Umbilical cord (tissue), 2 donors: ENCODE measurements around the gene S100PBP. TPM values are rescaled to one million over a fixed set of nuclear protein-coding genes. Genes with fewer than 3 reads are reported as not detected.

Source experiments
- DNase-seq: peaks from one replicate; pipeline ENCODE4 v3.0.0-alpha.2; 2015; ENCODE audit warnings: low spot score
- total RNA-seq: library from RNA; depleted of rRNA; stranded (reverse); fragments of >200 nt; gene quantifications from one replicate; pipeline ENCODE4 v1.2.3, GENCODE V29; 2014; ENCODE audit warnings: low replicate concordance; ENCODE audit not compliant: insufficient read depth

The S100PBP gene
- total RNA-seq, 1 donor from 2014 or later = 32.0 TPM

DNA sequence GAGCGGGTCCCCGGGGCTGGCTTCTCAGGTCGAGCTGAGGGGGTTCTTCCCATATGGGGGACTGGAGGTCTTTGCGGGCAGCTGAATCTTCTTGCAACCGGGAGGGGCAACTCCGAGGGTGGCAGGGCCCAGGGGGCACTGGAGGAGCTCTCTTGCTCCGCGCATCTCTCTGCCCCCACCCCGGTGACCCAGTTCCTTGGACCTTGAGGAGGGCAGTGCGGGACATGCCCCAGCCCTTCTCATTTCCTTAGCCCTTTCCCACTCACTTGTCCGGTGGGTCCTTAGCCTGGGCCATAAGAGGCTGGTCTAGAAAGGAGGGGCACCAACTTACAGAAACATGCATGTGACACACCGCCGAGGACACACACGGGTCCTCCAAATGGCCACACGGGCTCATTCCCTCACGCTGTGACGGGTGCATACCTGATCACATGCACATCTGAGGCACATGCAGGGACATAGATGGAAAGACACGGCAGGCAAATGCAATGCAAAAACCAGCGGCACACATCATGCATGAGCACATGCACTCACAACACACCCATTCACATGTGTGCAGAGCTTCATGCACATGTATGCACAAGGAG is 69.5 kb downstream of the S100PBP start:
- no peak for DNase-seq

- no peak for DNase-seq
Observed at GRCh38 chr1:32887623-32888022, 70.2 kb downstream of the S100PBP start.

DNA sequence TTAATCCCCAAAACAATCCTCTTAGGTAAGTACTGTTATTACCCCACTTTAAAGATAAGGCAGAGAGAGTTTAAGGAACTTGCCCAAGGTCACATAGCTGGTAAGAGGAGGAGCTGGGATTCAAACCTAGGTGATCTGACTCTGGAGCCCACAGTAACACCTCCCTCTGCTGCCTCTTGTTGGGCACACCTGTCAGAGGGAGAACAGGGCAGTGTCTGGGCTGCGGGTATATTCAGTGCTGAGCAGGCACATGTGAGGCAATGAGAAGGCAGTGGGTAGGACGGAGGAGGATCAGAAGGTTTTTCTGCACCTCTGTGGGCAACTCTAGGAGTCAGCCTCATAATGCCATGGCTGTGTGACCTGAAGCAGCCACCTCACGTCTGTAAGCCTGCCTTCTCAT is 70.7 kb downstream of the S100PBP start:
- no peak for DNase-seq

GRCh38 chr1:32888677-32889420 is 71.4 kb downstream of the S100PBP start:
- DNase-seq = no peak

DNA sequence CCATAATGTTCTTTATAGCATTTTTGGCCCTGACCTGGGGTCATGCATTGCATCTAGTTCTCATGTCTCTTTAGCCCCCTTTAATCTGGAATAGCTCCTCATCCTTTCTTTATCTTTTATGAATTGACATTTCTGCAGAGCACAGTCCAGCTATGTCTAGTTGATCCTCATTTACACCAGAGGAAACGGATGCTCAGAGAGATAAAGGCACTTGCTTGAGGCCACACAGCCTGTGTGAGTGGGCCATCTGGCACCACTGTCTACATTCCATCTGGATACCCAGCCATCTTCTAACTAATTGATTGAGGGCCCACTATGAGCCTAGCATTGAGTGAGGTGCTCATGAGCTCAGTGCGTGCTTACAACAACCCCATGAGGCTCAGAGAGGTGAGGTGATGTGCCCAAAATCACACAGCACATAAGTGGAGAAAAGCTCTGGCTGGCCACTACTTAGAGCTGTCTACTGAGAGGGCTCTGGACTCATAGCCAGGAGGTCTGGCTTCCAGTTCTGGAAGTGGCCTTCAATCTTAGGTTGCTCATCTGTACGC is 72.4 kb downstream of the S100PBP start:
- DNase-seq = no peak

DNA sequence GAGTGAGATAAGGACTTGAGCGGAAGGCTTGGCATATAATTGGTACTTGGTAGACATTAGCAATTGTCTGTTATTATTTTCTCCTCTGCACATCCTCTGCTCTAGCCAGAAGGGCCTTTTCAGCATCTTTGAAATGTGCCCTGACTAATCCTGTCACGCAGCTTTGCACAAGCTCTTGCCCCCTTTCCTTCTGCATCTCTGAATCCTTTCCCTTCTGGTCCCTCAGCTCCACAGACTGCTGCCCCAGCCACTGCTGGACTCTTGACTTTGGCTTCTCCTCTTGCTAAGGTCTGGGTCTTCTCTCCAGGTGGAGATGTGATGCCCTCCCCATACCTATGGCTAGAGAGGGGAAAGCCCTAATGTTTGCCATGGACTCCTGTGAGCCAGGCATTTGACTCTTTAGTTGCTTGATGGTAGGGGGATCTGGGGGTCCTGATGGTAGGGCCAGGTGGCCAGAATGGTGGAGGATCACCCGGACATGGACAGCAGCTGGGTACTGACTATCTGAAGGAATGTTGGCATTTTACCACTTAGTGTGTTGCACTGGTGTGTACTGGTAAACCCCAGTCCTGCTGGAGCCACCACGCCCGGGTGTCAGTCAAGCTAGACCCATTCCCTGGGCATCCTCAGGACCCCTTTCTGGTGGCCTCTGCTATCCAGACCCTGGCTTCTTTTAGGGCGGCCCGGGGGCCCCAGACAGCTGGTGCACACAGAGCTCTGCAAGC is 73.2 kb downstream of the S100PBP start:
- no peak for DNase-seq

DNA sequence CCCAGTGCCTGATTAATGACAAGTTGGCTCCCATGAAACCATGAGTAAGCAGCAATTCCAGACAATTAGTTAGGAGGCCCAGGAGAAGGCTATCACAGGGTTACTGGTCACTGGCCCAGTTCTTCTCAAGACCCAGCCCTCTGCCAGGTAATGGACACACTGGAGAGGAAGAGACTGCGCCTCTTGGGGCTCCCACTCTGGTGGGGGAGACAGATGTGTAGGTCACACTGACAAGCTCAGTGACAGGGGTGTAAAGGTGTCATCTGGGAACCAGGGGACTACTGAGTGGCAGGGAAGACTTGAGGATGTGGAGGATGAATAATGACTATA is 73.8 kb downstream of the S100PBP start:
- no peak for DNase-seq

- no peak for DNase-seq
Observed at GRCh38 chr1:32891630-32892029, 74.2 kb downstream of the S100PBP start.

DNA sequence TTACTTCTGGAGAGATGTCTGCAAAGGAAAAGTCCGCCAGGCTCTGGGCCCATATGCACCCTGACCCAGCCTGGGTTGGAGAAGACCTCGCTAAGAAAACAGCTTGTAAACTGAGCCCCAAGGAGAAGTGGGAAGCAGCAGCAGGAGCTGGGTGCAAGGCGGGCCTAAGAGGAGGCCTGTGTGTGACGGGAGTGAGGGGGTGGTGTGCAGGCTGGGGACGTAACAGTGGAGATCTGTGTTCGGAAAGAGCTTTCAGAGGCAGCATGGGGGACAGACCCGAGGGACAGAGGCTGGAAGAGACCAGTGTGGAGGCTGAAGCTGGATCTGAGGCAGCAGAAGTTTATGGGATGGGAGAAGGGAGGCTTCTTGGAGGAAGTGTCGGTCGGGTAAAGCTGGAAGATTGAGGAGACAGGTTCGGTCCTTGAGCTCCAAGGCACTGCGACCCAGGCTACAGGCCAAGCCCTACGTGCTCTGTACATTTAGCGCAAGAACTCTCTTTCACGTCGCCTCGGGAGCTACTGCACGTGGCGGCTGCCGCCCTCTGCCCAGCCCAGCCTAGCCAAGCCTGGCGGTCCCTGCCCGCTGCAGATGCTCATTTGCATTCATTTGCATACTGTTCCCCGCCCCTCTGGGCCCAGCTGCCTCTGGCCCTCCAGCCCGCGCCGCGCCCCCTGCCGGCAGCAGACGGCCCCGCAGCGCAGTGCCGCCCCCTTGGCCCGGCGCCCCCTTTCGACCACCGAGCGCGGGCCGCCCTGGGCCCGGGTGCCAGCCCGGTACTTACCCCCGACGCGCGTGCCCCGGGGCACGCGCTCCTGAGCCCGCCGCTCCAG is 75.1 kb downstream of the S100PBP start:
- DNase-seq = peak; percentile 32

- DNase-seq = peak; percentile 69
Observed at GRCh38 chr1:32893198-32894018, 76.0 kb downstream of the S100PBP start.

GRCh38 chr1:32894019-32894600 is 76.7 kb downstream of the S100PBP start:
- DNase-seq = no peak

DNA sequence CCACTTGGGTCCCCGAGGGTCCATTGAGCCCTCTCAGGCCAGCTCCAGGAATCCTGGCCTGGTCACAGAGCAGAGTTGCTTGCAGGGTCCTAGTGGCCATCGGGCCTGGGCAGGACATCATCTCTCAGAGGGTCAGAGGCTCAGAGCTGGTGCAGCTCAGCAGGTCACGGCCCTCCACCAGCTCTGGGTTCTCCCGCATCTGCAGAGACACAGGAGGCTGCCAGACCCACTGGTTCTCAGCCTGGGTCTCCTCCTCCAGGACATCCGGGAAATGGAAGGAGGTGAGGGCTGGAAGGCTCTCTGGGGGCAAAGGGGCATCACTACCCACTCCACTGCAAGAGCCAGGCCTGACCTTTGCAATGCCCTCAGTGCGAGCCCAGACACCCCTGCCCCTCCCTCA is 77.2 kb downstream of the S100PBP start:
- DNase-seq = no peak

GRCh38 chr1:32895325-32896215 is 78.1 kb downstream of the S100PBP start:
- no peak for DNase-seq

- DNase-seq = no peak
Observed at GRCh38 chr1:32896451-32896850, 79.0 kb downstream of the S100PBP start.

DNA sequence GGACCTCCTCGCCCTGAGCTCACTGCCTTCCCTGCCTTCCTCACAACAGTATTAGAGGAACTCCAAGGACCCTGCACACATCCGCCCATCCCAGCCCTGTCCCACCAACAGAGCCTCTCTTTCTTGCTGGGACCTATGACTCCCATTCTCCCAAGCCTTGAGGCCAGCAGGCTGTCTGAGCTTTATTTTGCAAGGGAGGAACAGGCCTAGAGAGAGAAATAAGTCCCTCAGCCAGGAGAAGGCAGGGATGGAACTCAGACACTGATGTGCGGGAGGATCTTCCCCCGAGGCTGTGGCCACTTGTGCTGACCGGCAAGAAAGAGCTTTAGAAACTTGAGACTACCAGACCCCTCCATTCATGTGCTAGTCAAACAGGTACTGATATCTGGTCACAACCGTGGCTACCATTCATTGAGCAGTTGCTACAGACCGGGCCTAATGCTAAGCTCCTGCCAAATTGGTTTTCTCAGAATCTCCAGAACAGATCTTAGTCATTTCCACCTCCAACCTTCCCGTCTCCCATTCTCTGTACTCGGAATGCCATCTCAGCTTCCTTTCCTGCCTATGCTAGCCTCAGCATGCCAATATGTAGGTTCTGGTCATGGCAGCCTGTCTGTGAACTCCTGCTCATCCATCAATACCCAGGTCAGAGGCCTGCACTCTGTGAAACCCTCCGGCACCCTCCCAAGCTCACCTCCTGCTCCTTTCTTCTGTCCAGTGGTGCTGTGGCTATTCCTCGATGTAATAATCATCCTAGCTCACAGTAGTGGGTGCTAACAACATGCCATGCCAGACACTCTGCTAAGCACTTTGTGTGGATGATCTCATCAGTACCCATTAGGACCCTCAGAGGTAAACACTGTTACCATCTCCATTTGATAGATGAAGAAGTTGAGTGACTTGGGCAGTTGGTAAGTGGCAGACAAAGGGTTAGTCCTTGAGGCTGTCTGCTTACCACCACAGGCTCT is 79.9 kb downstream of the S100PBP start:
- no peak for DNase-seq

DNA sequence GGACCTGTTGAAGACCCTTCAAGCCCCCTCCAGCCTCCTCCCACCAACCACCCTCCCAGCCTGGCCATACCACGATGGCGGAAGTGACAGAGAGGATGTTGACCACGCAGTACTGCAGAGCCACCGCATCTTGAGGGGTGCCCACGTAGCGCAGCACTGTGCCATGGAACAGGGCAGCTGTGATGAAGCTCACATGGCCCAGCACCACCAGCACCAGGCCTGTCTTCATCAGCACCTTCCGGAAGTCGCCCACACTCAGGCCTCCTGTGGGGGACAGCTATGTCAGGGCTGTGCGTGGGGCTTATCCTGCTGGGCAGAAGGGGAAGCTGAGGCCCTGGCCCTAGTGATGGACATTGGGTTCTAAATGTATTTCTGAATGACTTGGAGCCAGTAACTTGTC is 80.6 kb downstream of the S100PBP start:
- DNase-seq = no peak

- DNase-seq = no peak
Observed at GRCh38 chr1:32898958-32899357, 81.5 kb downstream of the S100PBP start.

DNA sequence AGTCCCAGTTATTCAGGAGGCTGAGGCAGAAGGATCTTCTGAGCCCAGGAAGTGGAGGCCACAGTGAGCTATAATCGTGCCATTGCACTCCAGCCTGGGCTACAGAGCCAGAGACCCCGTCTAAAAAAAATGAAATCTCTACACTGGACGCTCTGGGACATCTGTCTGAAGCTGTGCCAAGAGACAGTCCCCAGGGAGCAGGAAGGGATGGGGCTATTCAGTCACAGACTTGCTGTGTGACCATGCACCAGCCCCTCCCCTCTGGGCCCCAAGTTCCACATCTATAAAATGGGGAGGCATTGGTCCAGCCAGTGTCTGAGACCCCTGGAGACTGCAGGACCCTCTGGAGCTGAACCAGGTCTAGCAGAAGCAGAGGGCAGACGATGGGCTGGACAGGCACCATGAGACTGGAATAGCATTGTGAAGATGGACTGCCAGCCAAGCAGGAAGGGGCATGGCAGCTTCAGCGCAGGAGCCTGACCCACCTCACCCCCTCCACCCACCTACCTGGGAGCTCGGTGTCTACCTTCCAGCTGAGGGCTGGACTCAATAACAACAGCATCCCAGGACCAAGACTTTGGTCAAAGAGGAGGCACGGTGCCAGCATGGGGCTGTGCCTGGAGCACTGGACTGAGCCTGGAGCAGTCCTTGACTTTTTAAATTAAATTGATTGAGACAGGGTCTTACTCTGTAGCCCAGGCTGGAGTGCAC is 82.3 kb downstream of the S100PBP start:
- DNase-seq = no peak
